CD4-positive, alpha-beta T cell treated with Interferon alpha-2 for 1 hour (primary cell): ENCODE results near the gene IFITM5.
A peak's percentile ranks its signal among the peaks of the same experiment; 100 is the strongest.
"Not testable (repeated sequence)": the region's sequence is repeated elsewhere in the genome, so short reads cannot be mapped to it uniquely, and the experiment has no call there.

Experiments
- DNase-seq, 2 donors: peaks; one replicate each; pipeline ENCODE4 v3.0.0-alpha.2; 2020 to 2022

The IFITM5 gene

DNA sequence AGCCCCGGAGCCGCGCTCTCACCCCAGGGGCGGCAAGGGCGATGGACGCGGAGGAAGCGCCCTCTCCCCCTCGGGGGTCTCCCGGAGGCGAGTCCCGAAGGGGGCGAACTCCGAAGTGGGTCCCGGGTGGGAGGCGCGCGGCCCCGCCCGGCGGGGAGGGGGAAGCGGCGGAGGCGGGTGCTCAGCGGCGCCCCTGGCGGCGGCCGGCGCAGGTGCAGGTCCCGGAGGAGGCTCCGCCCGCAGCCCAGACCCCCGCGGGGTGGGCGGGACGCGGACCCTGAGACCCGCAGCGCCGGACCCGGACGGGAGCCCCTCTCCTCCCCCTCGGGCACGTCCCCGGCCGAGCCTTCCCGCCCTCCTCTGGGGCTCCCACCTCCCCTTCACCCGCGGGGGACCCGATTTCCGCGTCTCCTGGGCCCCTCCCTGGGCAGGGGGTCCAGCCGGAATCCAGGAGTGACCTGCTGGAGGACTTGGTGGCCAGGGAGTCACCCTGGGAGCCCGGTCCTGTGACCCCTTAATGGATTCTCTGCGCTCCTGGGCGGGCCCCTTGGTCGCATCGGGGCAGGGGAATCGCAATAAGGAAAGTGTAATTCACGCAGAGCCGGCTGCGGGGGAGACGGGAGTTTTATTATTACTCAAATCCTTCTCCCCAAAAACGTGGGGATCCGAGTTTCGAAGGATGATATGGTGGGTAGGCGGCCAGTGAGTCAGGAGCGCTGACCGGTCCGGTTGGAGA, 11.9 kb upstream of the IFITM5 start:
- DNase-seq, result not testable (repeated sequence)

DNA sequence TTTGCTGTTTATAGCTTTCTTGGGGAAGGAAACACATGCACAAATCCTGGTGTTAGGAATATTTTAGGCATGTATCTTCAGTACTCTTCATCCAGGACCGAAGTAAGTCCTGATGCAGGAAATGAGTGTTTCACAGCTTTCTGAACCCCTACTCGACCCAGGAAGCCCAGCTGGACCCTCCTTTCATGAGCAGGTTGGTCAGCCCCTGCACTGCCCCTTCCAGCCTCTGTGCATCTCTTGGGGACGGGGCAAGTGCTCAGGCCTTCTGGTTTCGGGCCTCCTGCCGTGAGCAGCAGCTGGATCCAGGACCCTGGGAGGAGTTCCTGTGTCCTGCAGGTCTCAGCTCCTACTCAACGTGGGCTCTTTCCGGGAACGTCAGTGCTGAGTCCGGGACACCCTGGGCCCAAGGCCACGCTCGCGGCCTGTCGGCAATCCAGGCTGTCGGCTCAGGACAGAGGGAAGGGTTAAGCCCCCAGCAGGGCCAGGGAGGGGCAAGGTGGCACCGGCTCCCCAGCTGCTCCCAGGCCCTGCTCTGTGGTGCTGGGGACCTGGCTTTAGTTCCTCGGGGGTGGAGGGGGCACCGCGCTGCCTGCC, 10.8 kb upstream of the IFITM5 start:
- not testable (repeated sequence) for DNase-seq

GRCh38 chr11:308740-309665, 9.7 kb upstream of the IFITM5 start:
- peak in 1 of 2 donors; percentile 68 for DNase-seq

DNA sequence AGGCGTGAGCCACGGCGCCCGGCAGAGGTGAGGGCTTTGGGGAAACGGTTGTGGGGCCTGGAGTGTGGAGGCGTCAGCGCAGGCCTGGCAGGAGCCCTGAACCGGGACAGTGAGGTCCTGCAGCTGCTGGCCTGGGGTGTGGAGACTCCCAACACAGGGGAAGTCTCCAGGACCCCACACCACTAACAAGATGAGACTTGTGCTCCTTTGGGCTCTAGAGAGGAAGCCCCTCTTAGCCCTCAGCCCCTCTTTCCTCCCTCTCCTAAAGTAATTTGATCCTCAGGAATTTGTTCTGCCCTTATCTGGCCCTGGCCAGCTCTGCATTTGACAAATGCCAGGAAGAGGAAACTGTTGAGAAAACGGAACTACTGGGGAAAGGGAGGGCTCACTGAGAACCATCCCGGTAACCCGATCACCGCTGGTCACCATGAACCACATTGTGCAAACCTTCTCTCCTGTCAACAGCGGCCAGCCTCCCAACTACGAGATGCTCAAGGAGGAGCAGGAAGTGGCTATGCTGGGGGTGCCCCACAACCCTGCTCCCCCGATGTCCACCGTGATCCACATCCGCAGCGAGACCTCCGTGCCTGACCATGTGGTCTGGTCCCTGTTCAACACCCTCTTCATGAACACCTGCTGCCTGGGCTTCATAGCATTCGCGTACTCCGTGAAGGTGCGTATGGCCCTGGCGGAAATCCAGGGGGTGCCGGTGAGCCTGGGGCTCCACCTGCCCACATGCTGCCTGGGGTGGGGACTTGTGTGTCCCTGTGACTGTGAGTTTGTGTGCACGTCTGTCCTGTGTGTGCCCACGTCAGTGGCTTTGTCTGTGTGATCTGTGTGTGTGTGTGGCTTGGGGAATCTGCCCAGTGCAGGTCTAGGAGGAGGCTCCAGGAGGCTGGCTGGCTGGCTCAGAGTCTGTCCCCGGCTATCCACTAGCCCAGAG, 8.7 kb upstream of the IFITM5 start, which contains the start of gene IFITM2:
Gene IFITM2, plus strand, starts transcription at position 51 of the 943 bp plus-strand sequence. Its CDS starts 377 bp downstream, at position 428.
- DNase-seq, result peak; percentile 73 to 76

DNA sequence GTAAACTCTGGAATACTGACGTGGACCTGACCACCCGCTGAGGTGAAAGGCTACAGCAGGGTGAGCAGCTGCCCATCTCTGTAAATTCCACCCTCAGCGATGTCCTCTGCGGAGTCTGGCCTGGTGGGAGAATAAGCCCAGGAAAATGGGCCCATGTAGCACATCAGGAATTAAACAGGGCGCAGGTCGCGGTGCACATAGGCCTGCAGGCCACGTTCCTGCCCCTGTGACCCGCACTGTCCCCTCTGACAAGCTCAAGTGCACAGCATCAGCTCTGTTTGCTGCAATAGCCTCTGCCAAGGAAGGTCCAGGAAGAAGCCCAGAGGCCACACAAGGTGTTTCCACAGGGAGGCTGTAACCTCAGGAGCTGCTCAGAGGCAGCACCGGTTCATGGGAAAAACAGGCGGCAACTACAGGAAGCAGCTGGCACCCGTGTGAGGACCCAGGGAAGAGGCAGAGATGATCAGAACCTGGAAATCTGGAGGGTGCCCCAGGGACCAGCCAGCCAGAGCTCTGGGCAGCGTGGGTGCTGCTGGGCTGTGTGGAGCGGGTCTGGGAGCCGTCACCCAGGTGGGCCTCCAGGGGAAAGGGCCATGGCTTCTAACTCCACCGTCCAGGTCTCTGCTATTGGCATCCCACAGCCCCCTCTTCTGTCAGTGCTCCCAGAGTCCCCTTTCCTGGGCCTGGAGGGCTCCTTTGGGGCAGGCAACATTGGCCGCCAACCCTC, 7.5 kb upstream of the IFITM5 start:
- DNase-seq, result no peak

GRCh38 chr11:305844-306211, 6.5 kb upstream of the IFITM5 start:
- no peak for DNase-seq

DNA sequence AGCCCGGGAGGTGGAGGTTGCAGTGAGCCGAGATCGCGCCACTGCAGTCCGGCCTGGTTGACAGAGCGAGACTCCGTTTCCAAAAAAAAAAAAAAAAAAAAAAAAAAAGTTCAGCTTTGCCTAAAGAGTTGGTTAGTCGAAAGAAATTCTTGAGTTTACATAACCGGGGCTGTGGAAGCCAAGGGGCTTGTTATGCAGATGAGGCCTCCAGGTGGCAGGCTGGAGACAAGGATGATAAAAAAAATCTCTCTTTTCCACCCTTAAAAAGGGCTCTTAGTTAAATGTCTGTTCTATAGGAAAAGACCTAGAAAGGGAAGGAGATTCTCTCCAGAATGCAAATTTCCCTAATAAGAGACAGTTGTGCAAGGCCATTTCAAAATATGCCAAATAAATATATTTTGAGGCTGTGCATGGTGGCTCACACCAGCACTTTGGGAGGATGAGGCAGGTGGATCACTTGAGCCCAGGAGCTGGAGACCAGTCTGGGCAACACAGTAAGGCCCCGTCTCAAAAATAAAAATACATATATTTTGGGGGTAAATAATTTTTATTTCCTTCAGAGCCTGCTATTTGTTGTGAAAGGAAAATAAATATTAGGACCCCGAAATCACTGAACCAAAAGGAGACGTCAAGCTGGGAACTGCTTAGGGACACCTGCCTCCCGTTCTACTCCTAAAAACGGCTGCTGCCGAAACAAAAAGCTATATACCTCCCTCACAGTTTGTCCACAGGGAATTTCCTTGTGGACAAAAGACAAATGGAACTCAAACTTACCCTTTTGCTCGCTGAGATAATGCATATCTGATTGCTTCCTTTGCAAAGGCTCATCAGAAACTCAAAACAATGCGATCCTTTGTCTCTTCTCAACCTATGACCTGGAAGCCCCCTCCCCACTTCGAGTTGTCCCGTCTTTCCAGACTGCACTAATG, 5.9 kb upstream of the IFITM5 start:
- peak; percentile 69 to 81 for DNase-seq

DNA sequence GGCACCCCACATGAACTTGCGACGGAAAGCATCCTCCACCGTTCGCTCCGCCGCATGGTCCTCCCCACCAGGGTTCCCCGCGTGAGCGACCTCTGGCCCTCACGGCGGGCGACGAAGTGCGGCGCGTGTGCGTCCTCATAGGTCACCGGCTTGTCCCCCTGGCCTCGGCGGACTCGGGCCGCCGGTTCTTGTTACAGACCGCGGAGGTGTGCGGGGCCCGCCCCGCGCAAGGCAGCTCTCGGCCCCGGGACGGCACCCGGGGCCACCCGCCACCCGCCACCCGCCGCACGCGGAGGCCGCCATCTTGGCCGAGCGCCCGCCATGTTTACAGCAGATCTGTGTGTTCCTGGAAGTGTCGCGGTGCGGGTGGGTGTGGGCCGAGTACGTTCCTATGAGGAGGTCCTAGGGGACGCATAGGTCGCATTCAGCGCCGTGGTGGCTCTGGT, 4.8 kb upstream of the IFITM5 start:
- no peak for DNase-seq

GRCh38 chr11:303363-303762, 4.0 kb upstream of the IFITM5 start:
- no peak for DNase-seq

- no peak for DNase-seq
These were observed 817 bp upstream of the IFITM5 start for GRCh38 chr11:299951-300735.

DNA sequence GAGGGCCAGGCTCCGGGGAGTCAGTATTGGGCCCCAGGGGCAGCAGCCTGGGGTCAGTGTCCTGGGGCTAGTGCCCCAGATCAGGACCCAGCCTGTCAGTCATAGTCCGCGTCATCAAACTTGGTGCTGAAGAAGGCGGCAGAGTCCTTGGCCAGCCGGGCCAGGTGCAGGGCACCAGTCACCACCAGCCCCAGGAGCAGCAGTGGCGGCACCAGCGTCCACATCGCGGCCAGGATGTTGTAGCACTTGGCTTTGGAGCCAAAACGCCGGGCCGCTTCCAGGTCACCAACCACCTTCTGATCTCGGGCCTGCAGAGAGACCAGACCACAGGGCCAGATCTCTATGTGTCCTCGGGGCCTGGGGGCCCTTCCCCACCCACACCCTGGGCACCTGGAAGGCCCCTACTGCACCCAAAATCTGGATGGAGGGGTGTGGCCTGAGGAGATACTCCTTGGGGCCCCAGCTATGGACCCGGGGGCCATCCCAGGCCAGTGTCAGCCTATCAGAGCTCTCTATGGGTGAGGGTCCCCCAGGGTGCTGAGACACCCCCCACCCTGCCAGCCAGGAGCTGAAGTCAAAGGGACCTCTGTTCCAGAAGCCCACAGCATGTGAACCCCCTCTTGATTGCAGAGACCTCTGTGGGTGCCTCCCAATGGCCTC, 790 bp downstream of the IFITM5 start:
- no peak for DNase-seq

- peak in 1 of 2 donors; percentile 62 for DNase-seq
These were observed 1.5 kb downstream of the IFITM5 start for GRCh38 chr11:297586-298405.

DNA sequence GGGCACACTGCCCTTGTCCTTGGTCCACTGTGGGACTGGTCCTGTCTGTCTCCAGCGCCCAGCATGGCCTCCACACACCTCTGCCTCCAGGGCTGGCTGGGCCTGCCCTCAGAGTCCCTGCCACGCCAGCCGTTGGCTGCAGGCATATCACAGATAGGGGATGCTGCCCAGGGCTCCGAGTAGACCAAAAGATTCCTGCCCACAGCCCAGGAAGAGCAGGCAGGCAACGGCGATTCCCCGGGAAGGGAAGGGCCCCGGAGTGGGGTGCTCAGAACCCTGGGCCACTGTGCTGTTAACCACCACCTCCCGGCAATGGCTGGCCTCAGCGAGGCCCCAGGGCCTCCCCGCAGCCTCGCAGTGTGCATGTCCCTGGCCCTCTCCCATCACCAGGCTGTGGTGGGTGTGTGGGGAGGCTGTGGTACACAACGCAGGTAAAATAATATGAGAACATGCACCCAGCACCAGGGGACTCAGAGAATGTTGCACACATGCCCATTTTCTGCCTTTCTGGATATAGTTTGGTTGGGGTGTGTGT, 2.2 kb downstream of the IFITM5 start:
- no peak for DNase-seq

- no peak for DNase-seq
These were observed 2.9 kb downstream of the IFITM5 start for GRCh38 chr11:296171-297050.

- no peak for DNase-seq
These were observed 3.8 kb downstream of the IFITM5 start for GRCh38 chr11:295351-296170.

DNA sequence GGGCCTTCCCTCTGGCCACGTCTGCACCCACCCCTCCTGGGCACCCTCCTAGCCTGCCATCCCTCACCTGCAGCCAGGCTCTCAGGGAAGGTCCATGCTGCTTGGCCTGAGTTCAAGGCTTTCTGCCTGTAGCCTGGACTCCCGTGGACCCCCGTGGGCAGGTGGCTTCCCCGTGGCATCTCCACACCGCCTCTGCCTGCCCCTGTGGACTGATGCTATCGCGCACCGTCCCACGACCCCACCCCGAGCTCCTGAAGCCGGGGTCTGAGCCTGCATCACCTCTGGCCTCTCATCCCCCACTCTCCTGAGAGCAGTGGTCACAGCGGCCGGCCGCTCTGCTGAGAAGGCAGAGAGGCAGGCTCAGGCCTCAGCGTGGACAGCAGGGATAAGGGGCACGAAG, 4.5 kb downstream of the IFITM5 start:
- no peak for DNase-seq
